Kidney (tissue), 14 donors: ENCODE data around the gene PCBD2. TPM values are rescaled to one million over a fixed set of nuclear protein-coding genes. Genes with fewer than 3 reads are reported as not detected.

Source experiments
- DNase-seq, 5 donors: peaks; one replicate each; pipeline ENCODE4 v3.0.0-alpha.2; 2013 to 2020
- FAIRE-seq: peaks from 2 replicates; lab custom pipeline; 2012; peaks lifted over from hg19 to GRCh38; lab: Jason Lieb, UNC
- H3K27ac ChIP-seq, 2 donors: one replicate each; pipeline ENCODE4 v1.7.0; 2013; ENCODE audit warnings: low read depth in 2 of 2, low read length in 2 of 2, inconsistent platforms in 1 of 2
- H3K27me3 ChIP-seq: one replicate; pipeline ENCODE4 v1.7.1; 2013; ENCODE audit warnings: low read length, inconsistent platforms; ENCODE audit not compliant: control insufficient read depth, insufficient read depth
- H3K36me3 ChIP-seq, 3 donors: one replicate each; pipeline versions ENCODE4 v1.7.0 to v1.7.1; 2013; ENCODE audit warnings: low read length in 3 of 3, control low read depth in 1 of 3, inconsistent platforms in 1 of 3; ENCODE audit not compliant: insufficient read depth in 3 of 3, control insufficient read depth in 2 of 3
- H3K4me1 ChIP-seq, 3 donors: one replicate each; pipeline versions ENCODE4 v1.7.0 to v1.7.1; 2013; ENCODE audit warnings: low read length in 3 of 3, inconsistent platforms in 1 of 3, low read depth in 1 of 3; ENCODE audit not compliant: control insufficient read depth in 2 of 3, insufficient read depth in 2 of 3
- H3K4me3 ChIP-seq, 3 donors: one replicate each; pipeline versions ENCODE4 v1.7.0 to v1.8.1; 2013; ENCODE audit warnings: low read length in 3 of 3, control low read depth in 1 of 3, inconsistent platforms in 1 of 3
- H3K9ac ChIP-seq, 3 donors: one replicate each; pipeline versions ENCODE4 v1.7.0 to v1.7.1; 2013; ENCODE audit warnings: low read length in 3 of 3, control low read depth in 1 of 3, inconsistent platforms in 1 of 3
- H3K9me3 ChIP-seq, 3 donors: one replicate each; pipeline versions ENCODE4 v1.7.0 to v1.7.1; 2013; ENCODE audit warnings: low read length in 3 of 3, control low read depth in 1 of 3, inconsistent platforms in 1 of 3; ENCODE audit not compliant: control insufficient read depth in 2 of 3, insufficient read depth in 1 of 3
- CTCF ChIP-seq: IDR thresholded peaks from 3 replicates; pipeline ENCODE4 v1.5.1; 2012; ENCODE audit warnings: mild to moderate bottlenecking, moderate library complexity, borderline replicate concordance; ENCODE audit not compliant: insufficient read depth; ENCODE audit errors: extremely low read depth
- intact Hi-C: fragments of 100-400 bp; cut with DNase I; formaldehyde crosslinking; loops from one replicate; pipeline ENCODE4 v1.11.1; 2022
- polyA plus RNA-seq: library from polyadenylated mRNA; stranded (reverse); fragments of 350-450 nt; fragmentation: Illumina TruSeq; extraction: RNeasy Lipid Tissue Mini Kit (QIAGEN cat#74804); gene quantifications from one replicate; pipeline ENCODE4 v1.2.3, GENCODE V29; 2014; ENCODE audit warnings: low read depth, low replicate concordance; ENCODE audit not compliant: insufficient read depth
- total RNA-seq: library from RNA; stranded (reverse); fragmentation: NEBNext Ultra II Directional; extraction: Animal tissue kit (Norgen Biotek cat#: 25700); gene quantifications from one replicate; pipeline ENCODE4 v1.2.1, GENCODE V29; 2021
- donor health status: control.
- donor health status: control.
- donor health status: control.
- donor health status: control.
- donor health status: control.
- donor health status: DM: yes; HTN: yes; CAD: no.
- donor health status: Normal renal cell carcinoma (clear cell type).

PCBD2 gene
- total and polyA plus RNA-seq, 2 donors from 2014 or later, result 8.4 to 19.2 TPM

DNA sequence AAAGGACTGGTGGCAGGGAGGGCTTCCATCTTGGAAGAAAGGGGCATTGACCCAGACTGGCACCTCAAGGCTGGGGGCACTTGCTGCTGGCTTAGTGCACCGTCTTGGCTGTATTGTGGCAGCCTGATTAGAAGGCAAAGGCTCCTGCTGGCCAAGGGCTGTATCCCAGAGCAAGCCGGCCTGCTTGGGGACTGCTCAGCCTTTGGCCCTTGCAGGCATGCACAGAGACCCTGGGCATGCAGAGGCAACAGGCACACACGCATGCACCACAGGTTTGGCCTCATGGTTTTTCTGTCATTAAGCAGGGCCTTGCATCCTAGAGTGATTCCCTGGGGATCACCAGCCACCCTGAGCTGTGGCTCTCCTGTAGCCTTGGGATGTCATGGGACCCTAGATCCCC, 100.1 kb downstream of the PCBD2 start:
- H3K9ac ChIP-seq, result no peak overlapping the region
- H3K36me3 ChIP-seq, result no peaks in the 10 kb centered on the region
- no peaks in the 10 kb centered on the region for H3K9me3 ChIP-seq
- no peak overlapping the region for H3K4me3 ChIP-seq
- FAIRE-seq (no peak), DNase-seq (no peak)
- H3K27ac ChIP-seq, result no peak overlapping the region
- no peaks in the 10 kb centered on the region for H3K27me3 ChIP-seq
- intact Hi-C loops, result no loop called here
- TF ChIP-seq CTCF, result no peak
- H3K4me1 ChIP-seq, result no peaks in the 10 kb centered on the region

- FAIRE-seq (no peak), DNase-seq (no peak)
- Histone ChIP-seq H3K27me3 (no peaks in the 10 kb centered on the region), H3K4me1 (no peaks in the 10 kb centered on the region), H3K27ac (no peak overlapping the region), H3K36me3 (no peaks in the 10 kb centered on the region), H3K9ac (no peak overlapping the region), H3K4me3 (no peak overlapping the region), H3K9me3 (no peaks in the 10 kb centered on the region)
- intact Hi-C loops, result no loop called here
- TF ChIP-seq CTCF, result no peak
These were observed 102.4 kb downstream of the PCBD2 start for GRCh38 chr5:135007305-135007704.

- DNase-seq, result no peak
- no peak for TF ChIP-seq CTCF
- Histone ChIP-seq H3K36me3 (no peaks in the 10 kb centered on the region), H3K4me1 (no peaks in the 10 kb centered on the region), H3K9ac (no peak overlapping the region), H3K9me3 (no peaks in the 10 kb centered on the region), H3K27me3 (no peaks in the 10 kb centered on the region), H3K4me3 (no peak overlapping the region), H3K27ac (no peak overlapping the region)
- no peak for FAIRE-seq
- intact Hi-C loops, result no loop called here
These were observed 102.9 kb downstream of the PCBD2 start for GRCh38 chr5:135007749-135008363.

DNA sequence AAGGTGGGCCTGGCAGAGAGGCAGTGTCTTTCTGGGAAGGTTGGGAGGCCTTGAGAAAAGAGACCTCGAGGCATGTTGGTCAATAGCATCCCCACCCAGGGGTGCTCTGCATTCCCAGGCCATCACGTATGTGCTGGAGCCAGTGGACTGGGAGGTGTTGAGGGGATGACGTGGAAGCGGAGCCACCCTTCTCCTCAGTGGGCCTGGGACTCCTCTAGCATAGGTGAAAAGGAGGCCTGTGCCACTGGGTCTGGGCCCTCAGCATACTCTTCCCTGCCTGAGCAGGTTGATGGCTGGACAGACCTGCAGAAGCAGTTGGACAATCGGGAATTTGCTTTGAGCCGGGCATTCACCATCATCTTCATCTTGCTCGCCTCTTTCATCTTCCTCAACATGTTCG, 103.6 kb downstream of the PCBD2 start:
- no peak for FAIRE-seq
- DNase-seq, result no peak
- H3K4me1 ChIP-seq, result no peaks in the 10 kb centered on the region
- no peak for TF ChIP-seq CTCF
- H3K27me3 ChIP-seq, result no peaks in the 10 kb centered on the region
- no peaks in the 10 kb centered on the region for H3K36me3 ChIP-seq
- no peak overlapping the region for H3K9ac ChIP-seq
- intact Hi-C loops, result no loop called here
- H3K9me3 ChIP-seq, result no peaks in the 10 kb centered on the region
- no peak overlapping the region for H3K27ac ChIP-seq
- H3K4me3 ChIP-seq, result no peak overlapping the region
